ENCODE results near the gene B2M. TPM values are rescaled to one million over a fixed set of nuclear protein-coding genes. Genes with fewer than 3 reads are reported as not detected.

Gene B2M
- total RNA-seq (1,000 to 10,000 TPM; 1,377 to 1,599 (median 1,490) TPM), polyA plus RNA-seq (2,022 TPM)
- long read RNA-seq, donor 1, transcript B2M-204 (4 exons, 1,705 nt) = major isoform, 1,543 of 1,631 reads
- long read RNA-seq, donor 1, transcript B2M-208 (3 exons, 1,081 nt) = minor isoform, 5 of 1,631 reads
- long read RNA-seq, donor 1, transcript B2M-213 (1 exons, 2,329 nt) = minor isoform, 63 of 1,631 reads
- long read RNA-seq, donor 1, transcript B2M-214 (1 exons, 2,403 nt) = minor isoform, 6 of 1,631 reads
- long read RNA-seq, donor 1, partial matches to known transcripts = 11 of 1,631 reads
- long read RNA-seq, donor 1, other reads (novel, unspliced or antisense) = 3 of 1,631 reads
- long read RNA-seq, donor 2, transcript B2M-204 (4 exons, 1,705 nt) = major isoform, 513 of 569 reads
- long read RNA-seq, donor 2, transcript B2M-213 (1 exons, 2,329 nt) = minor isoform, 49 of 569 reads
- long read RNA-seq, donor 2, partial matches to known transcripts = 3 of 569 reads
- long read RNA-seq, donor 2, other reads (novel, unspliced or antisense) = 2 of 569 reads
- long read RNA-seq, donor 3, transcript B2M-214 (1 exons, 2,403 nt) = minor isoform, 11 of 1,236 reads
- long read RNA-seq, donor 3, transcript B2M-213 (1 exons, 2,329 nt) = minor isoform, 33 of 1,236 reads
- long read RNA-seq, donor 3, transcript B2M-204 (4 exons, 1,705 nt) = major isoform, 1,139 of 1,236 reads
- long read RNA-seq, donor 3, transcript B2M-208 (3 exons, 1,081 nt) = minor isoform, 24 of 1,236 reads
- long read RNA-seq, donor 3, partial matches to known transcripts = 20 of 1,236 reads
- long read RNA-seq, donor 3, other reads (novel, unspliced or antisense) = 7 of 1,236 reads
- long read RNA-seq, donor 4, transcript B2M-213 (1 exons, 2,329 nt) = minor isoform, 36 of 548 reads
- long read RNA-seq, donor 4, transcript B2M-204 (4 exons, 1,705 nt) = major isoform, 501 of 548 reads
- long read RNA-seq, donor 4, partial matches to known transcripts = 3 of 548 reads
- long read RNA-seq, donor 4, other reads (novel, unspliced or antisense) = 3 of 548 reads

GRCh38 chr15:44711096-44711742 is at the start of gene B2M, which contains the start of gene PATL2:
Gene B2M (plus strand): TSS chr15:44711517. CDS start chr15:44711547, 30 bp downstream.
Gene PATL2 (minus strand): TSS chr15:44711323. CDS start chr15:44676490, 34,833 bp downstream.
- ATAC-seq = peak; percentile 96 to 97
- under 1% methylated on average over 37 of the region's 37 CpGs for WGBS
- H3K9me3 ChIP-seq (ENCODE audit: control insufficient read depth, low read length) = no peaks in the 10 kb centered on the region
- intact Hi-C loops (cut with DNase I) = no loop called here
- H3K27ac ChIP-seq (ENCODE audit: low read length) = peak within 1 kb of the TSS; percentile 97
- peak within 1 kb of the TSS; percentile 76 for H3K4me3 ChIP-seq (ENCODE audit: low read length)
- peak; percentile 94 to 98 (median 98) for DNase-seq
- peaks cover 2% of the 10 kb centered on the region for H3K4me1 ChIP-seq (ENCODE audit: control insufficient read depth, insufficient read depth, low read length)
- H3K27me3 ChIP-seq (ENCODE audit: control insufficient read depth, insufficient read depth) = no peaks in the 10 kb centered on the region

GRCh38 chr15:44661576-44661975 is 49.7 kb upstream of the B2M start:
- Histone ChIP-seq H3K9me3 (ENCODE audit: control insufficient read depth, low read length) (no peaks in the 10 kb centered on the region), H3K4me1 (ENCODE audit: control insufficient read depth, insufficient read depth, low read length) (no peaks in the 10 kb centered on the region), H3K4me3 (ENCODE audit: low read length) (no peak overlapping the region), H3K27me3 (ENCODE audit: control insufficient read depth, insufficient read depth) (no peaks in the 10 kb centered on the region), H3K27ac (ENCODE audit: low read length) (no peak overlapping the region)
- intact Hi-C loops (cut with DNase I) = loop anchor here in 2 of 4 donors (5.0 kb wide), 1 partner anchor 76 kb away; the partner anchor contains the start of gene TRIM69 (in 2 of the 2)
- no peak for ATAC-seq
- no peak for DNase-seq

- DNase-seq = peak; percentile 73 to 87 (median 85)
- intact Hi-C loops (cut with DNase I) = loop anchor here in 3 of 4 donors (2.0 to 5.0 kb wide), 2 partner anchors 66 to 75 kb away; partner anchors contain the start of gene TRIM69 (in 2 of the 3)
- WGBS = 10% methylated on average over 34 of the region's 34 CpGs
- Histone ChIP-seq H3K9me3 (ENCODE audit: control insufficient read depth, low read length) (no peaks in the 10 kb centered on the region), H3K27ac (ENCODE audit: low read length) (peak overlapping the region; percentile 91), H3K4me1 (ENCODE audit: control insufficient read depth, insufficient read depth, low read length) (no peaks in the 10 kb centered on the region), H3K27me3 (ENCODE audit: control insufficient read depth, insufficient read depth) (no peaks in the 10 kb centered on the region), H3K4me3 (ENCODE audit: low read length) (peak overlapping the region; percentile 75)
- ATAC-seq = peak; percentile 73 to 84
Measured at GRCh38 chr15:44662478-44663409, 48.6 kb upstream of the B2M start.

- DNase-seq = peak; percentile 98 to 99 (median 99)
- ATAC-seq = peak; percentile 99
- Histone ChIP-seq H3K9me3 (ENCODE audit: control insufficient read depth, low read length) (no peaks in the 10 kb centered on the region), H3K27me3 (ENCODE audit: control insufficient read depth, insufficient read depth) (no peaks in the 10 kb centered on the region), H3K4me1 (ENCODE audit: control insufficient read depth, insufficient read depth, low read length) (no peaks in the 10 kb centered on the region), H3K27ac (ENCODE audit: low read length) (peak within 1 kb of the TSS; percentile 91), H3K4me3 (ENCODE audit: low read length) (peak within 1 kb of the TSS; percentile 75)
- 7% methylated on average over 53 of the region's 53 CpGs for WGBS
- intact Hi-C loops (cut with DNase I) = loop anchor here in 3 of 4 donors (2.0 to 5.0 kb wide), 2 partner anchors 65 to 74 kb away; partner anchors contain the start of gene TRIM69 (in 2 of the 3)
Measured at GRCh38 chr15:44663410-44664308, 47.7 kb upstream of the B2M start, which contains the start of gene SPG11. Gene SPG11 (minus strand): TSS chr15:44663662. CDS start chr15:44663647, 15 bp downstream.

GRCh38 chr15:44666210-44667038 is 44.9 kb upstream of the B2M start:
- intact Hi-C loops (cut with DNase I) = loop anchor here in 1 of 4 donors (5.0 kb wide), 1 partner anchor 71 kb away; the partner anchor contains the start of gene TRIM69
- Histone ChIP-seq H3K4me3 (ENCODE audit: low read length) (no peak overlapping the region), H3K27me3 (ENCODE audit: control insufficient read depth, insufficient read depth) (no peaks in the 10 kb centered on the region), H3K27ac (ENCODE audit: low read length) (peak overlapping the region; percentile 20), H3K9me3 (ENCODE audit: control insufficient read depth, low read length) (no peaks in the 10 kb centered on the region), H3K4me1 (ENCODE audit: control insufficient read depth, insufficient read depth, low read length) (no peaks in the 10 kb centered on the region)
- 46% methylated on average over 5 of the region's 5 CpGs for WGBS
- DNase-seq (no peak), ATAC-seq (no peak)

- Histone ChIP-seq H3K27me3 (ENCODE audit: control insufficient read depth, insufficient read depth) (no peaks in the 10 kb centered on the region), H3K27ac (ENCODE audit: low read length) (peak overlapping the region; percentile 20), H3K4me3 (ENCODE audit: low read length) (no peak overlapping the region), H3K4me1 (ENCODE audit: control insufficient read depth, insufficient read depth, low read length) (no peaks in the 10 kb centered on the region), H3K9me3 (ENCODE audit: control insufficient read depth, low read length) (no peaks in the 10 kb centered on the region)
- WGBS = 46% methylated on average over 3 of the region's 3 CpGs
- DNase-seq = no peak
- intact Hi-C loops (cut with DNase I) = loop anchor here in 1 of 4 donors (5.0 kb wide), 1 partner anchor 70 kb away; the partner anchor contains the start of gene TRIM69
- no peak for ATAC-seq
Measured at GRCh38 chr15:44667039-44667360, 44.3 kb upstream of the B2M start.

GRCh38 chr15:44668921-44669320 is 42.4 kb upstream of the B2M start:
- DNase-seq (no peak), ATAC-seq (no peak)
- H3K27me3 ChIP-seq (ENCODE audit: control insufficient read depth, insufficient read depth) = no peaks in the 10 kb centered on the region
- no peak overlapping the region for H3K27ac ChIP-seq (ENCODE audit: low read length)
- H3K9me3 ChIP-seq (ENCODE audit: control insufficient read depth, low read length) = no peaks in the 10 kb centered on the region
- H3K4me3 ChIP-seq (ENCODE audit: low read length) = no peak overlapping the region
- H3K4me1 ChIP-seq (ENCODE audit: control insufficient read depth, insufficient read depth, low read length) = no peaks in the 10 kb centered on the region
- intact Hi-C loops (cut with DNase I) = loop anchor here in 1 of 4 donors (5.0 kb wide), 1 partner anchor 68 kb away; the partner anchor contains the start of gene TRIM69
- WGBS = 56% methylated on average over 2 of the region's 2 CpGs

- Histone ChIP-seq H3K9me3 (ENCODE audit: control insufficient read depth, low read length) (no peaks in the 10 kb centered on the region), H3K4me3 (ENCODE audit: low read length) (no peak overlapping the region)
- intact Hi-C loops (cut with DNase I) = no loop called here
Measured at GRCh38 chr15:44670087-44670950, 41.0 kb upstream of the B2M start.

More at GRCh38 chr15:44670087-44670950, 41.0 kb upstream of the B2M start:
- DNase-seq (no peak), ATAC-seq (no peak)
- Histone ChIP-seq H3K4me1 (ENCODE audit: control insufficient read depth, insufficient read depth, low read length) (no peaks in the 10 kb centered on the region), H3K27me3 (ENCODE audit: control insufficient read depth, insufficient read depth) (no peaks in the 10 kb centered on the region), H3K27ac (ENCODE audit: low read length) (no peak overlapping the region)
- 85% methylated on average over 6 of the region's 6 CpGs for WGBS

All from right cardiac atrium (tissue), 5 donors.